ENCODE results near the gene EYS. TPM values are rescaled to one million over a fixed set of nuclear protein-coding genes. Genes with fewer than 3 reads are reported as not detected.

The EYS gene
- total and polyA plus RNA-seq, 9 of the 15 experiments (the other 6 are each of a cell fraction or from before 2014, with no cell fraction given): 0.03 to 0.36 (median 0.10) TPM; not detected in 2

GRCh38 chr6:65189236-65189881 lies 517.7 kb downstream of the EYS start:
- Histone ChIP-seq H3K9me3 (replicated peaks; ENCODE audit: control insufficient read depth, insufficient read depth, low read depth, low read length) (no peaks in the 10 kb centered on the region), H3K79me2 (ENCODE audit: control insufficient read depth, insufficient read depth, low read length) (no peaks in the 10 kb centered on the region), H3K4me1 (replicated peaks in 1 of 2; ENCODE audit: control insufficient read depth in 2 of 2, insufficient read depth in 2 of 2, low read length in 2 of 2) (no peaks in the 10 kb centered on the region), H3K27ac (ENCODE audit: extremely low read depth, low read depth, low read length) (no peak overlapping the region), H3K27me3 (ENCODE audit: control insufficient read depth in 2 of 2, insufficient read depth in 2 of 2, low read length in 2 of 2) (no peaks in the 10 kb centered on the region), H3K36me3 (ENCODE audit: control insufficient read depth, insufficient read depth, low read length) (no peaks in the 10 kb centered on the region), H3K9me1 (ENCODE audit: control insufficient read depth, insufficient read depth, low read length) (no peaks in the 10 kb centered on the region), H2AFZ (ENCODE audit: low read depth, low read length) (no peak overlapping the region), H3K4me2 (ENCODE audit: insufficient read depth, low read length) (no peak overlapping the region), H4K20me1 (replicated peaks; ENCODE audit: control insufficient read depth, insufficient read depth, low read length) (no peaks in the 10 kb centered on the region), H3K9ac (ENCODE audit: insufficient read depth in 1 of 2, low read depth in 2 of 2, low read length in 2 of 2) (no peak overlapping the region), H3K4me3 (no peak overlapping the region)
- BruUV-seq (replicated peaks): no TSS peak
- CTCF ChIA-PET (ENCODE audit: low intra/inter-chr PET ratio): no interaction called here
- DNase-seq (ENCODE audit: extremely low read depth in 1 of 4, low spot score in 3 of 4) (no peak), FAIRE-seq (no peak), ATAC-seq (no peak)
- in situ Hi-C loops (cut with MboI) (no loop called here), intact Hi-C loops (cut with micrococcal nuclease) (no loop called here)
- TF ChIP-seq ZBTB34 (CRISPR knock-in tag; IDR thresholded peaks at IDR 0.05): no peak
- TF ChIP-seq ZNF316 (IDR thresholded peaks at IDR 0.05): peak; percentile 19; the same call in 1 of the 2 replicates
- TF ChIP-seq NUFIP1 (IDR thresholded peaks at IDR 0.05; ENCODE audit: partially characterized antibody): no peak
- no peak for TF ChIP-seq BRD4 (IDR thresholded peaks at IDR 0.05)
- TF ChIP-seq ILK (tag; IDR thresholded peaks at IDR 0.05; ENCODE audit: borderline replicate concordance, low read depth): no peak
- no peak for TF ChIP-seq TEAD2 (tag; IDR thresholded peaks at IDR 0.05)
- 4% methylated on average over 5 of the region's 5 CpGs for WGBS (ENCODE audit: insufficient coverage, low coverage, missing lambda C conversion rate)
- POLR2A ChIA-PET: no interaction called here
